ENCODE data around the gene CIPC. TPM values are rescaled to one million over a fixed set of nuclear protein-coding genes. Genes with fewer than 3 reads are reported as not detected.

Gene CIPC
- total RNA-seq, 6 experiments from 2014 or later: 9.1 to 12.5 (median 11.5) TPM

DNA sequence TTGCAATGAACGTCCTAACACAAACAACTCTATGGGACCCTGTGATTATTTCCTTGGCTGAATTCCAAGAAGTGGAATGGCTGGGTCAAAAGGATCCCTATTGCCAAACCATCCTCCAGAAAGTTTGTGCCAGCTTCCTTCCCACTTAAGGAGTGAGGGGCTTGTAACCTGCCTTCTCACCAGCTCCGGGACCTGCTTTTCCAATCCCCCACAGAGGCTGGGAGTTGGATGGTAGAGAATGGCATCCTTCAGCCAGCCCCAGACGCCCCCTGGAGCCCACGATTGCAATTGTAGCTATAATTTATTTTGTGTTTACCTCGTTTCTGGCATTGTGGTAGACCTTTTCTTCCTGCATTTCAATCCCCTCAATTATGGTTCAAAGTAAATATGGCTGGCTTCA is 53.2 kb downstream of the CIPC start:
- H3K9me3 Mint-ChIP-seq: no peaks in the 10 kb centered on the region

DNA sequence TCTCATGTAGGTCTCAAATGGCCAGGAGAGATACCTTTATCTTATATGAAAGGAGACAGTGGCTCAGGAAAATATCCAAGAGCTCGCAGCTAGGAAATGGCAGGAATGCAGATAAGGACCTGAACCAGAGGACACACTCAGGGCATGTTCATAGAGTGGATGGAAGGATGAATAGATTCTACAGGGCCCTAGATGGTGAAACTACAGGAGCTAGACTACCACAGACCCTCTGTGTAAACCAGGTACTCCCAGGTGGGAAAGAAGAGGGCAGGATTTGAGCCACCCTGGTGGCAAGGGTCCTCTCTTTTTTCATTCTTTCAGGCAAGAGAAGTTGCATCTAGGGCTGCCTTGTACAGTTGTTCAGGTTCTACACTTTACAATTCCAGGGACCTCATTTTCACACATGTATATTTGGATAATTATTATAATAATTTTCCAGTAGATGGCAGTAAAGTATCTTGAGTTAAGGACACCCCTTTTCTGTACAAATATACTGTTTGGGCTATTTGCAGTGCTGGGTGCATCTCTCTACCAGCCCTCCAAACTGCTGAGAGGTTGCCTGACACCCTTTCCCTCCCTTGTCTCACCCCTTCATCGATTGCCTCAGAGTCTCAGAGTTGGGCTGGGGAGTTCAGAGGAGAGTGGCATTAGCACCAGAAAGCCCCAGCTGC is 54.0 kb downstream of the CIPC start:
- TF ChIP-seq, protein P1, sequence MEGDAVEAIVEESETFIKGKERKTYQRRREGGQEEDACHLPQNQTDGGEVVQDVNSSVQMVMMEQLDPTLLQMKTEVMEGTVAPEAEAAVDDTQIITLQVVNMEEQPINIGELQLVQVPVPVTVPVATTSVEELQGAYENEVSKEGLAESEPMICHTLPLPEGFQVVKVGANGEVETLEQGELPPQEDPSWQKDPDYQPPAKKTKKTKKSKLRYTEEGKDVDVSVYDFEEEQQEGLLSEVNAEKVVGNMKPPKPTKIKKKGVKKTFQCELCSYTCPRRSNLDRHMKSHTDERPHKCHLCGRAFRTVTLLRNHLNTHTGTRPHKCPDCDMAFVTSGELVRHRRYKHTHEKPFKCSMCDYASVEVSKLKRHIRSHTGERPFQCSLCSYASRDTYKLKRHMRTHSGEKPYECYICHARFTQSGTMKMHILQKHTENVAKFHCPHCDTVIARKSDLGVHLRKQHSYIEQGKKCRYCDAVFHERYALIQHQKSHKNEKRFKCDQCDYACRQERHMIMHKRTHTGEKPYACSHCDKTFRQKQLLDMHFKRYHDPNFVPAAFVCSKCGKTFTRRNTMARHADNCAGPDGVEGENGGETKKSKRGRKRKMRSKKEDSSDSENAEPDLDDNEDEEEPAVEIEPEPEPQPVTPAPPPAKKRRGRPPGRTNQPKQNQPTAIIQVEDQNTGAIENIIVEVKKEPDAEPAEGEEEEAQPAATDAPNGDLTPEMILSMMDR (IDR thresholded peaks at IDR 0.05): peak; percentile 60
- DNase-seq: peak; percentile 19
- Mint-ChIP-seq H3K4me3 (no peak overlapping the region), H3K4me1 (ENCODE audit: low read depth) (no peaks in the 10 kb centered on the region), H3K36me3 (ENCODE audit: low read depth) (no peaks in the 10 kb centered on the region), H3K27ac (no peak overlapping the region), H3K27me3 (ENCODE audit: insufficient read depth) (peaks cover 22% of the 10 kb centered on the region), H3K9me3 (no peaks in the 10 kb centered on the region)

More for the DNA sequence above, 53.2 kb downstream of the CIPC start:
- H3K27ac Mint-ChIP-seq: no peak overlapping the region
- no peaks in the 10 kb centered on the region for H3K4me1 Mint-ChIP-seq (ENCODE audit: low read depth)
- H3K27me3 Mint-ChIP-seq (ENCODE audit: insufficient read depth): peaks cover 27% of the 10 kb centered on the region
- TF ChIP-seq, protein P1 (IDR thresholded peaks at IDR 0.05): peak; percentile 75
- no peaks in the 10 kb centered on the region for H3K36me3 Mint-ChIP-seq (ENCODE audit: low read depth)
- H3K4me3 Mint-ChIP-seq: no peak overlapping the region
- peak; percentile 19 for DNase-seq

DNA sequence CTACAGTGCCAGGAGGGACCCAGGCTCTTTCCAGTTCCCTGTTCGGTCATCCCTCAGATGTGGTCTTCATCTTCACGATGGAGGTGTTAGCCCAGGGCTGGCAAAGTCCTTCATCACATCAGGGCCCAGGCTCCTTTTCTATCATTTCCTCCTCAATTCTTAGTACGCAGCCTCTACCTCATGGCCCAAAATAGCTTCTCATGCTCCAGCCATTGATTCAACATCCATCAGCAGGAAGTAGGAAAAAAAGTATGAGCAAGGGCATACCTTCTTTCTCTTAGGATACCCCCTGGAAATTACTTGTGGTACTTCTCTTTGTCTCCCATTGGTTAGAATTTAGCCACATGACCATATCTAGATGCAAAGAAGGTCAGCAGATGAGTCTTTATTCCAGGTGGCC is 55.7 kb downstream of the CIPC start:
- Mint-ChIP-seq H3K27me3 (ENCODE audit: insufficient read depth) (peaks cover 24% of the 10 kb centered on the region), H3K9me3 (no peaks in the 10 kb centered on the region), H3K4me3 (no peak overlapping the region), H3K36me3 (ENCODE audit: low read depth) (no peaks in the 10 kb centered on the region), H3K27ac (no peak overlapping the region), H3K4me1 (ENCODE audit: low read depth) (peaks cover 12% of the 10 kb centered on the region)
- no peak for DNase-seq
- TF ChIP-seq, protein P1 (IDR thresholded peaks at IDR 0.05): no peak

DNA sequence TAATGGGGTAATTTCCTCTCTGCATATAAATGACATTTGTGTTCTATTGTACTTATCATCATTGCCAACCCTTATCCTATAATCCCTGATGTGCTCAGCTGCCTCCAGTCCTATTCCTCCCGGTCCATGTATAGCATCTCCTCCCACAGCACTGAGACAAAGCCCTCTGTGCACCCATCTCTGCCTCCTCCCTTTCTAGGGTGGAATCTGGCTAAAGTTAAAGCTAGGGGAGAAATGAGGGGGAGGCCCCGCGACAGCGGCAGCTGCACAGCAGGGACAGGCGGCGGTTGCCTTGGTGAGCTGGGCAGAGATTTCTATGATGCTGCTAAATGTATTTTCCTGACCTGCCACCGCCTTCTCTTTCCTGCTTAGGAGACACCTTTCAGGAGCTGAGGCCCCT is 56.4 kb downstream of the CIPC start:
- Mint-ChIP-seq H3K27ac (no peak overlapping the region), H3K36me3 (ENCODE audit: low read depth) (no peaks in the 10 kb centered on the region), H3K27me3 (ENCODE audit: insufficient read depth) (peaks cover 24% of the 10 kb centered on the region), H3K4me3 (no peak overlapping the region), H3K4me1 (ENCODE audit: low read depth) (peaks cover 15% of the 10 kb centered on the region), H3K9me3 (no peaks in the 10 kb centered on the region)
- no peak for DNase-seq
- TF ChIP-seq, protein P1 (IDR thresholded peaks at IDR 0.05): no peak

DNA sequence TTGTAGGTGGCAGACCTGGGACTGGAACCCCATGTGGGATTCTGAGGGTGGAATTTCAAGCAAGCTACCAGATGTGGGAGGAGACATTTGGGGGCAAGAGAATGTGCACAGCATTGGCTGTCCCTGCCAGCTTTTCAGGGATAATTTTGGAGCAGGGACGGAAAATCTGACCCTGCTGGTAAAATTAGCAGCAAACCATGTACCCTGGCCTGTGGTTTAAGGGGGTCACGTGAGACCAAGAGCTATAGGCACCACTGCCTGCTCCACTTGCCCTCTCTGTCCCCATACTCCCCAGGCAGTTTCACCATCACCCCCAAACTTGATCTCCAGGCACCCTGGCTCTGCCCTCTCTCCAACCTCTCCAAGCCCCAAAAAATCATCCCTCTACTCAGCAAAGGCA is 57.0 kb downstream of the CIPC start:
- no peaks in the 10 kb centered on the region for H3K36me3 Mint-ChIP-seq (ENCODE audit: low read depth)
- no peak for DNase-seq
- TF ChIP-seq, protein P1 (IDR thresholded peaks at IDR 0.05): no peak
- H3K9me3 Mint-ChIP-seq: no peaks in the 10 kb centered on the region
- H3K4me1 Mint-ChIP-seq (ENCODE audit: low read depth): peaks cover 15% of the 10 kb centered on the region
- peaks cover 24% of the 10 kb centered on the region for H3K27me3 Mint-ChIP-seq (ENCODE audit: insufficient read depth)
- no peak overlapping the region for H3K27ac Mint-ChIP-seq
- H3K4me3 Mint-ChIP-seq: no peak overlapping the region
